Pancreas (tissue), 10 donors: ENCODE data around the gene GJB6. TPM values are rescaled to one million over a fixed set of nuclear protein-coding genes. Genes with fewer than 3 reads are reported as not detected.

ENCODE experiments used
- ATAC-seq, 4 donors: fragments of 200-7000 bp; cut with Tn5 transposase; one replicate each; pipeline versions ENCODE4 v1.8.0 to v1.9.1; 2020; ENCODE audit warnings: mild to moderate bottlenecking in 4 of 4, moderate library complexity in 4 of 4
- DNase-seq, 6 donors: peaks; one replicate each; pipeline ENCODE4 v3.0.0-alpha.2; 2020
- FAIRE-seq: peaks from 2 replicates; lab custom pipeline; 2012; peaks lifted over from hg19 to GRCh38; lab: Jason Lieb, UNC
- H3K27ac ChIP-seq, 4 donors: fragments of 200-600 bp; sonication (generic); 1 replicate in 3 of 4; 2 replicates in 1 of 4; pipeline versions ENCODE4 v1.5.0 to v1.8.0; 2020
- H3K27me3 ChIP-seq, 4 donors: fragments of 200-600 bp; one replicate each; pipeline ENCODE4 v1.8.0; 2021
- H3K36me3 ChIP-seq, 3 donors: fragments of 200-600 bp; sonication (generic) in 1 of 3; one replicate each; pipeline versions ENCODE4 v1.5.0 to v1.8.0; 2020 to 2021
- H3K4me1 ChIP-seq, 3 donors: fragments of 200-600 bp; one replicate each; pipeline ENCODE4 v1.8.0; 2021
- H3K4me3 ChIP-seq, 4 donors: fragments of 200-600 bp; sonication (generic) in 2 of 4; one replicate each; pipeline versions ENCODE4 v1.5.0 to v1.8.0; 2020 to 2021
- H3K9me3 ChIP-seq, 4 donors: fragments of 200-600 bp; one replicate each; pipeline ENCODE4 v1.8.0; 2021
- WGBS, 2 donors: extraction: QIAGEN DNeasy Blood & Tissue Kit; methylation state at CpG; one replicate each; pipeline ENCODE4 v1.1.7; 2013; 5-methylcytosine and 5-hydroxymethylcytosine counted together
- intact Hi-C, 3 donors: fragments of 100-400 bp; cut with DNase I; formaldehyde crosslinking; loops; one replicate each; pipeline versions ENCODE4 v1.11.1 to v1.14.2; 2022
- polyA plus RNA-seq, 2 donors: library from polyadenylated mRNA; stranded (reverse); fragments of 200-250 nt; gene quantifications; one replicate each; pipeline ENCODE4 v1.2.3, GENCODE V29; 2013
- total RNA-seq, 6 donors: library from RNA; stranded (reverse); fragmentation: NEBNext Ultra II Directional in 4 of 6; extraction: Animal tissue kit (Norgen Biotek cat#: 25700) in 4 of 6; gene quantifications; one replicate each; pipeline versions ENCODE4 v1.2.1 to v1.2.4, GENCODE V29; 2021 to 2023
- TF ChIP-seq, protein P1 (sequence below), 4 donors: fragments of 200-600 bp; sonication (generic) in 3 of 4; IDR thresholded peaks; one replicate each; pipeline versions ENCODE4 v1.5.0 to v1.8.0; 2021; ENCODE audit warnings: antibody characterized with exemption in 4 of 4
- donor health status: healthy with polysubstance abuse.
- donor health status: DM: no; HTN: no; CAD: no; lungs with moderate emphysema.
- donor health status: DM: no; HTN: no; CAD: no.
- donor health status: control.
- donor health status: control.
- donor health status: Bipolar disorder and iron deficiency.
- donor health status: DM: yes; HTN: yes; CAD: no.
- donor health status: DM: no; HTN: no; CAD: no.
- donor health status: DM: no; HTN: no; CAD: no.
- donor health status: DM: yes; HTN: yes; CAD: no.

Gene GJB6
- total and polyA plus RNA-seq, 8 donors, result 0.08 to 0.09 TPM; not detected in 6

GRCh38 chr13:20198781-20199180 is 33.3 kb downstream of the GJB6 start:
- H3K27ac ChIP-seq, result no peak overlapping the region
- H3K4me3 ChIP-seq, result no peak overlapping the region
- H3K36me3 ChIP-seq, result no peaks in the 10 kb centered on the region
- H3K9me3 ChIP-seq, result no peaks in the 10 kb centered on the region
- TF ChIP-seq, protein P1, sequence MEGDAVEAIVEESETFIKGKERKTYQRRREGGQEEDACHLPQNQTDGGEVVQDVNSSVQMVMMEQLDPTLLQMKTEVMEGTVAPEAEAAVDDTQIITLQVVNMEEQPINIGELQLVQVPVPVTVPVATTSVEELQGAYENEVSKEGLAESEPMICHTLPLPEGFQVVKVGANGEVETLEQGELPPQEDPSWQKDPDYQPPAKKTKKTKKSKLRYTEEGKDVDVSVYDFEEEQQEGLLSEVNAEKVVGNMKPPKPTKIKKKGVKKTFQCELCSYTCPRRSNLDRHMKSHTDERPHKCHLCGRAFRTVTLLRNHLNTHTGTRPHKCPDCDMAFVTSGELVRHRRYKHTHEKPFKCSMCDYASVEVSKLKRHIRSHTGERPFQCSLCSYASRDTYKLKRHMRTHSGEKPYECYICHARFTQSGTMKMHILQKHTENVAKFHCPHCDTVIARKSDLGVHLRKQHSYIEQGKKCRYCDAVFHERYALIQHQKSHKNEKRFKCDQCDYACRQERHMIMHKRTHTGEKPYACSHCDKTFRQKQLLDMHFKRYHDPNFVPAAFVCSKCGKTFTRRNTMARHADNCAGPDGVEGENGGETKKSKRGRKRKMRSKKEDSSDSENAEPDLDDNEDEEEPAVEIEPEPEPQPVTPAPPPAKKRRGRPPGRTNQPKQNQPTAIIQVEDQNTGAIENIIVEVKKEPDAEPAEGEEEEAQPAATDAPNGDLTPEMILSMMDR (IDR thresholded peaks at IDR 0.05), result no peak
- ATAC-seq (peak; percentile 30 to 58 (median 44)), FAIRE-seq (no peak), DNase-seq (no peak)
- peaks cover 0 to 9% (median 0%) of the 10 kb centered on the region in 3 donors for H3K4me1 ChIP-seq
- 46 to 54% methylated on average over 1 of the region's 1 CpG for WGBS, 2 donors
- intact Hi-C loops, result no loop called here
- peaks cover 0 to 9% (median 0%) of the 10 kb centered on the region in 4 donors for H3K27me3 ChIP-seq

DNA sequence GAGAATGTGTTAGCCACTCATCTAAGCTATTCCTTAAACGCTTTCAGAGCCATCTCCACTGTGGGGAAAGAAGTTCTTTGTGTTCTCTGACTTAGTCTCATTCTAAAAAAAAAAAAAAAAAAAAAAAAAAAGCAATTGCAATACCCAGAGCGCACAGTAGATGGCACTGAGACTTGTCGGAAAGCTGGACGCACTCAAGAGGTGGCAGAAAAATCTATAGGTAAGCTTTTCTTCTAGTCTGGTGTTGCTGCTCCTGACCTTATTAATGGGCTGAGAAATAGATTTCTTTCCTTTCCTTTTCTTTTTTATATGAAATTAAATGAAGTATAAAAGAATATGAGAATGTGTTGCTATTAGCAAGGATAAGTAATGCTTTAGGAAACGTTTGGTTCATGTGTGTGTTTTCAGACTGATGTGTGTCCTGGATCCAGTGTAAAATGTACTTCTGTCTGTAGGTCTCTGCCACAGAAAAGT is 34.7 kb downstream of the GJB6 start:
- DNase-seq, result no peak
- ATAC-seq, result peak; percentile 67 to 84 (median 80)
- Histone ChIP-seq H3K4me3 (no peak overlapping the region), H3K9me3 (no peaks in the 10 kb centered on the region), H3K27me3 (peaks cover 0 to 9% (median 0%) of the 10 kb centered on the region in 4 donors), H3K36me3 (no peaks in the 10 kb centered on the region), H3K4me1 (peaks cover 0 to 14% (median 0%) of the 10 kb centered on the region in 3 donors), H3K27ac (no peak overlapping the region)
- 5% methylated on average over 5 of the region's 5 CpGs for WGBS, 2 donors
- peak; percentile 17 for FAIRE-seq
- TF ChIP-seq, protein P1 (IDR thresholded peaks at IDR 0.05), result peak; percentile 29 to 61 (median 52)
- intact Hi-C loops, result no loop called here

- Histone ChIP-seq H3K36me3 (no peaks in the 10 kb centered on the region), H3K27ac (no peak overlapping the region), H3K27me3 (peaks cover 0 to 9% (median 0%) of the 10 kb centered on the region in 4 donors), H3K4me3 (no peak overlapping the region), H3K9me3 (no peaks in the 10 kb centered on the region), H3K4me1 (peaks cover 0 to 14% (median 0%) of the 10 kb centered on the region in 3 donors)
- TF ChIP-seq, protein P1 (IDR thresholded peaks at IDR 0.05), result no peak
- 42 to 50% methylated on average over 8 of the region's 8 CpGs for WGBS, 2 donors
- DNase-seq (no peak), ATAC-seq (no peak), FAIRE-seq (no peak)
- intact Hi-C loops, result no loop called here
Observed at GRCh38 chr13:20195801-20196200, 36.3 kb downstream of the GJB6 start.

- FAIRE-seq, result no peak
- 15 to 16% methylated on average over 27 of the region's 27 CpGs for WGBS, 2 donors
- no peak for DNase-seq
- no peaks in the 10 kb centered on the region for H3K36me3 ChIP-seq
- peak overlapping the region in 1 of 4 donors; percentile 85 for H3K4me3 ChIP-seq
- intact Hi-C loops, result no loop called here
- TF ChIP-seq, protein P1 (IDR thresholded peaks at IDR 0.05), result no peak
- H3K4me1 ChIP-seq, result peaks cover 0 to 12% (median 0%) of the 10 kb centered on the region in 3 donors
- no peaks in the 10 kb centered on the region for H3K9me3 ChIP-seq
- H3K27me3 ChIP-seq, result peaks cover 0 to 9% (median 0%) of the 10 kb centered on the region in 4 donors
- no peak overlapping the region for H3K27ac ChIP-seq
- no peak for ATAC-seq
Observed at GRCh38 chr13:20193907-20194631, 38.0 kb downstream of the GJB6 start.
